ENCODE measurements around the gene TMEM138. TPM values are rescaled to one million over a fixed set of nuclear protein-coding genes. Genes with fewer than 3 reads are reported as not detected.

Gene TMEM138
- total RNA-seq = 15.9 and 21.0 TPM in 2 replicates

GRCh38 chr11:61361741-61362541, at the start of gene TMEM138, which contains the start of gene CYB561A3:
Gene TMEM138, plus strand, starts transcription at chr11:61362374. Its CDS starts 2,017 bp downstream, at chr11:61364391.
Gene CYB561A3, minus strand, starts transcription at chr11:61361882. Its CDS starts 5,169 bp downstream, at chr11:61356713.

GRCh38 chr11:61332797-61333549, 29.2 kb upstream of the TMEM138 start, which contains the start of the genes DDB1 and TKFC:
Gene DDB1, minus strand, starts transcription at chr11:61333105. Its CDS starts 137 bp downstream, at chr11:61332968.
Gene TKFC, plus strand, starts transcription at chr11:61333228. Its CDS starts 1,501 bp downstream, at chr11:61334729.

Other genes with a start within 250 kb of the TMEM138 start
- gene VPS37C, start 200.9 kb upstream of the TMEM138 start, total RNA-seq = 8.7 and 8.8 TPM in 2 replicates
- not detected in 2 replicates for gene PGA3, start 158.9 kb upstream of the TMEM138 start, total RNA-seq
- not detected in 2 replicates for gene PGA4, start 140.0 kb upstream of the TMEM138 start, total RNA-seq
- gene PGA5, start 121.2 kb upstream of the TMEM138 start, total RNA-seq = not detected in 2 replicates
- gene VWCE, start 67.1 kb upstream of the TMEM138 start, total RNA-seq = 1.6 and 2.3 TPM in 2 replicates
- gene DDB1, start 29.3 kb upstream of the TMEM138 start, total RNA-seq = 253 and 317 TPM in 2 replicates
- 13.0 and 23.4 TPM in 2 replicates for gene TKFC, start 29.1 kb upstream of the TMEM138 start, total RNA-seq
- gene CYB561A3, start 492 bp upstream of the TMEM138 start, total RNA-seq = 27.9 and 31.5 TPM in 2 replicates
- 7.5 and 12.3 TPM in 2 replicates for gene TMEM216, start 30.2 kb downstream of the TMEM138 start, total RNA-seq
- 8.4 and 13.1 TPM in 2 replicates for gene CPSF7, start 67.6 kb downstream of the TMEM138 start, total RNA-seq
- gene SDHAF2, start 67.8 kb downstream of the TMEM138 start, total RNA-seq = 30.1 and 66.3 TPM in 2 replicates
- not detected in 2 replicates for gene LRRC10B, start 146.4 kb downstream of the TMEM138 start, total RNA-seq
- gene SYT7, start 218.7 kb downstream of the TMEM138 start, total RNA-seq = under 0.01 and 0.30 TPM in 2 replicates